ENCODE data around the gene DCTN5. TPM values are rescaled to one million over a fixed set of nuclear protein-coding genes. Genes with fewer than 3 reads are reported as not detected.

Gene DCTN5
- polyA plus RNA-seq, 12 donors: 30.1 to 58.0 (median 45.5) TPM; not detected in 1

GRCh38 chr16:23724785-23725131 lies 83.5 kb downstream of the DCTN5 start:
- no peak for DNase-seq

DNA sequence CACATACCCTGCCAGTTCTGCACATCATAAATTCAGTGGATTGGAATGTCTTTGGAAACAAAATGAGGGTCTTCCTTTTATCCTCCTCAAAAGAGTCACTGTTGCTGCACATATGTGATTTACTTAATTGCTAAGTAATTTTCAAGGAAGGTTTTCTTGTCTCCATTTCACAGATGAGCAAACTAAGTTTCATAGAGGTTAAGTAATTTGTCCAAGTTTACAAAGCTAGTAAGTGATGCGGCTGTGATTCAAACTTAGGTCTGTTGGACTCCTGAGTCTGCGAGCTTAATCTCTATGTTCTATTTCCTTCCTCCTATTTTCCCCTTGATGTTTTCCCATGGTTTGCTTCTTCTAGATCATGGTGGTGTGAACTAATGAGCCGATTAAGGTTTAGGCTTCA lies 85.4 kb downstream of the DCTN5 start:
- no peak for DNase-seq

Other genes with a start within 250 kb of the DCTN5 start
- gene COG7, start 188.3 kb upstream of the DCTN5 start, polyA plus RNA-seq (ENCODE audit: insufficient read length in 12 of 12): 10 to 100 TPM in 11 of 12 donors, not detected in 1; 10.7 to 28.9 (median 15.5) TPM
- 100 to 1,000 TPM in 9 of 12 donors, 10 to 100 TPM in 2, not detected in 1; 49.9 to 167 (median 110) TPM for gene GGA2, start 131.0 kb upstream of the DCTN5 start, polyA plus RNA-seq (ENCODE audit: insufficient read length in 12 of 12)
- gene EARS2, start 84.1 kb upstream of the DCTN5 start, polyA plus RNA-seq (ENCODE audit: insufficient read length in 12 of 12): 10 to 100 TPM in 11 of 12 donors, not detected in 1; 14.9 to 25.3 (median 18.6) TPM
- 10 to 100 TPM; 59.3 to 93.8 (median 67.3) TPM for gene UBFD1, start 83.7 kb upstream of the DCTN5 start, polyA plus RNA-seq (ENCODE audit: insufficient read length in 12 of 12)
- gene NDUFAB1, start 45.1 kb upstream of the DCTN5 start, polyA plus RNA-seq (ENCODE audit: insufficient read length in 12 of 12): 100 to 1,000 TPM in 5 of 12 donors, 10 to 100 TPM in 6, not detected in 1; 53.4 to 117 (median 99.1) TPM
- 10 to 100 TPM in 8 of 12 donors, 1 to 10 TPM in 3, not detected in 1; 8.1 to 13.9 (median 10.7) TPM for gene PALB2, start 156 bp upstream of the DCTN5 start, polyA plus RNA-seq (ENCODE audit: insufficient read length in 12 of 12)
- gene PLK1, start 37.4 kb downstream of the DCTN5 start, polyA plus RNA-seq (ENCODE audit: insufficient read length in 12 of 12): 10 to 100 TPM in 9 of 12 donors, 1 to 10 TPM in 2, not detected in 1; 8.7 to 28.4 (median 13.1) TPM
- under 1 TPM in 5 of 12 donors, not detected in 7; 0.08 to 0.43 (median 0.17) TPM for gene ERN2, start 71.8 kb downstream of the DCTN5 start, polyA plus RNA-seq (ENCODE audit: insufficient read length in 12 of 12)
- 10 to 100 TPM in 2 of 12 donors, 1 to 10 TPM in 2, under 1 TPM in 5, not detected in 3; 0.09 to 16.3 (median 0.31) TPM for gene CHP2, start 113.6 kb downstream of the DCTN5 start, polyA plus RNA-seq (ENCODE audit: insufficient read length in 12 of 12)
- 1 to 10 TPM in 9 of 12 donors, under 1 TPM in 2, not detected in 1; 0.75 to 6.3 (median 1.8) TPM for gene PRKCB, start 194.5 kb downstream of the DCTN5 start, polyA plus RNA-seq (ENCODE audit: insufficient read length in 12 of 12)

Measured in muscle of arm (tissue), 12 donors.